HG03378 (cell line): ENCODE data around the gene DNAJB8.

Experiments used
- ATAC-seq: cut with Tn5 transposase; IDR thresholded peaks from one replicate; pipeline ENCODE4 v1.9.1; 2021; ENCODE audit warnings: mild to moderate bottlenecking, moderate library complexity; ENCODE audit not compliant: unreplicated experiment

Gene DNAJB8

GRCh38 chr3:128495435-128495970 is 28.8 kb upstream of the DNAJB8 start:
- ATAC-seq = no peak

DNA sequence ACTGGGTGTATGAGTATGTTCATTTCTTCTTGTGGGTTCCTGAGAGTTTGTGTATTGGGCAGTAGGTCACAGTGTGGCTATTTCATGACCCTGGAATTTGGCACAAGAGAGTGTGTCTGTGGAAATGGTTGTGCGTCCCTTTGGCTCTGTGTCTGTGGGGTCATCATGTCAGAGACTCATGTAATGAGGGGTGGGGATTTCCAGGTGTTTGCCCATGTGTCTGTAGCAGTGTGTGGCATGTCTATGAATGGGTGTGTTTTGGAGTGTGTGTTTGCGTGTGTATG is 27.6 kb upstream of the DNAJB8 start:
- ATAC-seq = no peak

DNA sequence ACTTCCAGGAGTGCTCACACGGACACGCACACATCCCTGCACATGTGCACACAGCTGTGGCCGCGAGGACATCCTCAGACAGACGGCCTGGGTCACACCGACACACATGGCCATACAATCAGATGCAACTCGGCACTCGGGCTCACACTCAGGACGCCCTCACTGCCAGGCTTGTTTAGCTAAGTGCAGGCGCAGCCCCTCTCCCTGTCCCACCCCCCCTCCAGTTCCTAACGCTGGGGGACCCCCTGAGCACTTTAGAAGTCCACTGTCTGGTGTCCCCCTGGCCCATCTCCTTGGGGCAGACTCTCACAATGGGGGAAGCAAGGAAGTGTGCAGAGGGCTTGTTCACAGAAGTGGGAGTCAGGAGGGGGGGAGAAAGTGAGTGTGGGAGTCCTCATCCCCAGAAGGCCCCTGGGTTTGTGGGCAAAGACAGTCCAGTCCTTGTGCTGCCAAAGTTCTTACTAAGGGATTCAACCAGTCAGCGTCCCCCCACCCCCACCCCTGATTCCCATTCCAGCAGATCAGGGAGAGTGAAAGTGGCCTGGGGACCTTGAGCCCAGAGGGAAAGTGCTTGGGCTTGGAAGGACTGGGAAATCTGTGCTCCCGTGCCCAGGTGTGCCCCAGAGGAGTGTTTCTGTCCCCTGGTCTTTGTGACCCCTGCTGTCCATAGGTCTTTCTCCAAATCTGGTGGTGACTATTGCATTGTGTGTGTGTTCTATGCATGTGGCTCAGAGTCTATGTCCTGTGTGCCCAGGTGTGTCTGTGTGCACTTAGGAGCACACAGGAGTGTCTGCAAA is 27.1 kb upstream of the DNAJB8 start:
- no peak for ATAC-seq

DNA sequence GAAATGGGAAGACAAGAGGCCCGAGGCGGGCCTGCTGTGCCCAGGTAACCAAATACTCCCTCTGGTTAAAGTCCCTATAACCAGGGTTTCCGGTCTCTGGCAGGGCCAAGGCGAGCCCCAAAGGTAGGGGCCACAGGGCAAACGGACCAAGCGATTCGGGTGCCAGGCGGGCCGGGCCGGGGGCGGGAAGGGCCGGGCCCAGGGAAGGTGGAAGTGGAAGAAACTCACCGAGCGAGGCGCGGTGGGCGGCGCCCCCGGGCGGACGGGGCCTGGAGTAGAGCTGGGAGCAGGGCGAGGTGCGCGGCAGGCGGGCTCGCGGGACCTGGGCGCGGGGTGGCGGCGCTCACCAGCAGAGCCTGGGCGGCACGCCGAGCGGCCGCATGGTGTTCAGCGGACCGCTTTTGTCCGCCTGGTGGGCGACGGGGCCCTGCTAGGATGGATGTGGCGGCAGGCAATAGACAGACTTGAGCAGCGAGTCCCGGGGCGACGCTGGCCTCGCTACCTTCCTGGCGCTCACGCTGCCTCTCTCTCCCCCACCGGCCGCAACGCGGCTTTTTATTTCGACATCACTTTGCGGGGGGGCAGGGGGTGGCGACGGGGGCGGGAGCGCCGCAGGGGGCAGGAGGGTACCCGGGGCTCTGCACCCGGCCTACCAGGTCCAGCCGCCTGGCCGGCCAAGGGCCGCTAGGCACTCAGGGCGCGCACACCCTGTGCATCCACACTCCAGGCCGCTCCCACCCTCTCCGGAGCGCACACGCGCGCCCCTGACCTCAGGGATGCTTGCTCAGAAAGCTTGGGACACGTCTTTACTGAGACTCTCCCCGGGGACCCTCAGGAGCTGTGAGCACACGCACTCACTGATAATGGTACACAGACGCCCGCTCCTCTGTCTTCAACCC is 26.2 kb upstream of the DNAJB8 start, which contains the start of gene GATA2:
Gene GATA2, minus strand, starts transcription at position 531 of the 899 bp plus-strand sequence. CDS start 6,170 bp downstream, outside the sequence.
- no peak for ATAC-seq

- no peak for ATAC-seq
Observed at GRCh38 chr3:128491941-128492670, 25.4 kb upstream of the DNAJB8 start.

DNA sequence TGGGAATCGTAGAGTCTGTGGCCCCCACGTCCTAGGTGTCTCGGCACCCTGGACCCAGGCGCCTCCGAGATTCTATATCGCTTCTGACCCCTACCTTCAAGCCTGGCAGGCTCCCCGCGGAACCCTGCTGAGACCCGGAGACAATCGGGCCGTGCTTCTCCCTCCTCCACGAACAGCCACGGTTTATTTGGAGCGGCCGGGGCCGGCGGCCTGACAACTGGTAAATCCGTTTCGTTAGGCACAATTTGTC is 24.9 kb upstream of the DNAJB8 start:
- no peak for ATAC-seq

- no peak for ATAC-seq
Observed at GRCh38 chr3:128490915-128491690, 24.4 kb upstream of the DNAJB8 start.

DNA sequence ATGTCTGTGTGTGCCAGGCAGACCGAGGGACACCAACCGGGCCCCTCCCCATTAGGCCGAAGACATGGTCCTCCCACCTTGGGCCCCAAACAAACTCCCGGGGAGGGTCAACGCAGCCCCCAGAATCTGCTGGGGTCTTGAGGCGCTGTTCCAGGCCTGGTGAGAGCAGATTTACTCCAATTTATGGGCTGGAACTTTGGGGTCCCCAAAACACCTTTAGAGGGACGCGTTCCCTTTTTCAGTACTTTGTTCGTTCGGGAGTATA is 23.9 kb upstream of the DNAJB8 start:
- no peak for ATAC-seq

- ATAC-seq = no peak
Observed at GRCh38 chr3:128489927-128490649, 23.4 kb upstream of the DNAJB8 start.

DNA sequence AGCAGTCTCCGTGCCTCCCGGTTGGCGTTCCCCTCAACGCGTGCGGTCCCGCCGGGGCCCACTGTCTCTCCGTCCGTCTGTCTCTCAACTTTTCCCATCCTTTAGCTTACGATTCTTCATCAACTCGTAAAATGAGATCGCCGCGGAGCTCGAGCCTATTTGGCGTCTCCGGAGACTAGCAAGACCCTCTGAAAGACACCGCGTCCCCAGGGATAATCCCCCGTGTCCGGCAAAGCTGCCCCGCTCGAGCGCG is 22.9 kb upstream of the DNAJB8 start:
- no peak for ATAC-seq

DNA sequence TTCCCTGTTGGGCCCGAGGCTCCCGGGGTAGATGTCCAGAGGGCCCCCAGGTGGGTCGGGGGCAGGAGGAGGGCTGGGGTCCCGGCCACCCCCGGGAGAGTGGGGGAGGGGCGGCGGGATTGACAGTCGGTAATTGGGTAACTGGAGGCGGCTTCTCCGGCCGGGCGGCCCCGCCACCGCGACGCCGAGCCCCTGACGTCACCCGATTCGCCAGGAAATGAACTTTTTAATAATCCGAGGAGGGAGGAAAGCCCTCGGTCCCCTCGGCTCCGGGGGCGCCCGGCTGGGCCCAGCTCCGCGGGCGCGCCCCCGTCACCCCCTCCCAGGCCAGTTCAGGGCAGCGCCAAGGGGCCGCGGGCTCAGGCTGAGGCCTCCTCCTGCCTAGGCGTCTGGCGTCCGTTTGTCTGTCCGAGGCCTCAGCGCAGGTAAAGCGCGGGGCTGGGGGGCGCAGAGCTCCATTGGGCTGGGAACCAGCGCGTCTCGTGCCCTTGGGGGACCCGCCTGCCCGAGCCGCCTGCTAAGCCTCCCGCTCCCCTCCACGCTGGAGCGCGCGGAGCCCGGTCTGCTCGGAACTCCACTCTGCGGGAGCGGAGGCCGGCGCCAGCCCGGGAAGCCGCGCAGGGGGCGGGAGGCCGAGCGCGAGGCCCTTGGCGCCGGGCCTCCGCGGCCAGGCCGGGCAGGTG is 22.4 kb upstream of the DNAJB8 start:
- no peak for ATAC-seq

DNA sequence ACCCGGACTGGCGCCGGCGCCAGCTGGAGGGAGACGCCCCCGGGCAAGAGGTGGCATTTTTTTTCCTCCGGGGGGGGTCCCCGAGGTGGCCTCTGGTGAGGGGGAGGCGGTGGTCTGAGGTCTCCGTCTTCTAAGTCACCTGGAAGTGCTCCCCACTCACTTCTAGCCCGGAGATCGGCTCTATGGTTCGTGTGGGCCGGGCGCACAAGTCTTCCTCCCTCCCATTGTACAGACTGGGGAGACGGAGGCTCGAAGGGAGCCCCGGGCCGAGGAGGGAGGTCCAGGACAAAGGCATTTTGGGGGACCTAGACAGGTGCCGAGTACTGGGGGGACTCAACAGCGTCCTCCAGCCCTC is 21.9 kb upstream of the DNAJB8 start:
- ATAC-seq = no peak

- no peak for ATAC-seq
Observed at GRCh38 chr3:128487813-128488635, 21.3 kb upstream of the DNAJB8 start.

DNA sequence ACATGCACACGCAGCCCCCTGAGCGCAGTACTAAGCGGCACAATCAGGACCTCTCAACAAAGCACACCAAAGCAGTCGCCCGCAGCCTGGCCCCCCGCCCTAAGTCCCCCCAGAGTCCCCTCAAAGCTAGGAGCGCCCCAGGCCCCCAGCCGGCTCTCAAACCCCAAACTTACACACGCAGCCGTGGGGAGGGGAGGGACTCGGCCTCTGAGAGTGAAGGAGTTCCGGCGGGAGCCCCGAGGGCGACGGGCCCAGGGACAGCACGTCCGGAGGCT is 20.8 kb upstream of the DNAJB8 start:
- no peak for ATAC-seq

- ATAC-seq = no peak
Observed at GRCh38 chr3:128486681-128487537, 20.2 kb upstream of the DNAJB8 start.

- no peak for ATAC-seq
Observed at GRCh38 chr3:128486205-128486628, 19.5 kb upstream of the DNAJB8 start.

GRCh38 chr3:128485282-128486204 is 18.9 kb upstream of the DNAJB8 start:
- no peak for ATAC-seq
